A673 (cell line): ENCODE data around the gene VAV2. TPM values are rescaled to one million over a fixed set of nuclear protein-coding genes. Genes with fewer than 3 reads are reported as not detected.

Experiments used
- BruUV-seq: library from RNA; stranded (reverse); fragments of 400-500 nt; replicated peaks from 2 replicates; lab custom pipeline; 2021; lab: Mats Ljungman, UMichigan
- CTCF ChIA-PET: fragments of 300-600 bp; sonication (Branson Sonifier 250); formaldehyde crosslinking; loops from one replicate; lab custom pipeline; 2022; ENCODE audit warnings: antibody characterized with exemption; lab: Charles Lee
- POLR2A ChIA-PET: fragments of 300-600 bp; sonication (Branson Sonifier 250); formaldehyde crosslinking; loops from one replicate; lab custom pipeline; 2022; ENCODE audit warnings: antibody characterized with exemption; ENCODE audit not compliant: low non-redundant PET; lab: Charles Lee
- DNase-seq: peaks from one replicate; pipeline ENCODE4 v3.0.0-alpha.2; 2015; ENCODE audit warnings: low spot score
- H3K27ac ChIP-seq: fragments of 200-600 bp; sonication (generic); 2 replicates; pipeline ENCODE4 v1.5.1; 2016; ENCODE audit warnings: mixed run types, low read depth, mild to moderate bottlenecking, mixed read lengths, antibody characterized with exemption, low read length; ENCODE audit not compliant: poor library complexity, severe bottlenecking
- H3K27me3 ChIP-seq: fragments of 200-600 bp; sonication (generic); replicated peaks from 2 replicates; pipeline ENCODE4 v1.6.1; 2017; ENCODE audit warnings: mixed run types, low read depth, mild to moderate bottlenecking, mixed read lengths, antibody characterized with exemption, low read length; ENCODE audit not compliant: insufficient read depth, poor library complexity
- H3K36me3 ChIP-seq: fragments of 200-600 bp; sonication (generic); 2 replicates; pipeline ENCODE4 v1.6.1; 2016; ENCODE audit warnings: mixed run types, mild to moderate bottlenecking, mixed read lengths, antibody characterized with exemption, low read length; ENCODE audit not compliant: insufficient read depth, poor library complexity, severe bottlenecking
- H3K4me1 ChIP-seq: fragments of 200-600 bp; sonication (generic); 2 replicates; pipeline ENCODE4 v1.6.1; 2017; ENCODE audit warnings: mixed run types, mild to moderate bottlenecking, mixed read lengths, antibody characterized with exemption, low read length; ENCODE audit not compliant: insufficient read depth, poor library complexity, severe bottlenecking
- H3K4me3 ChIP-seq: fragments of 200-600 bp; sonication (generic); 2 replicates; pipeline ENCODE4 v1.5.1; 2016; ENCODE audit warnings: low read depth, mixed run types, mild to moderate bottlenecking, mixed read lengths, low read length; ENCODE audit not compliant: poor library complexity, severe bottlenecking
- H3K9me3 ChIP-seq: fragments of 200-600 bp; sonication (generic); 2 replicates; pipeline ENCODE4 v1.6.1; 2016; ENCODE audit warnings: mixed run types, low read depth, mild to moderate bottlenecking, mixed read lengths, antibody characterized with exemption, low read length; ENCODE audit not compliant: poor library complexity, severe bottlenecking
- EZH2 ChIP-seq: fragments of 200-600 bp; sonication (generic); IDR thresholded peaks from 2 replicates; pipeline ENCODE4 v1.6.1; 2017; ENCODE audit warnings: borderline replicate concordance, low read depth, mild to moderate bottlenecking, mixed read lengths, antibody characterized with exemption, low read length; ENCODE audit not compliant: poor library complexity, severe bottlenecking
- intact Hi-C: fragments of 100-400 bp; cut with micrococcal nuclease; formaldehyde crosslinking; loops from one replicate; pipeline ENCODE4 v1.10.0; 2022; ENCODE audit not compliant: unreplicated experiment
- total RNA-seq: library from RNA; stranded (reverse); gene quantifications from 2 replicates; pipeline ENCODE4 v1.2.3, GENCODE V29; 2021
- TF ChIP-seq, protein P1 (sequence below): fragments of 300-800, 200-600 bp; sonication (generic); conservative IDR thresholded peaks from 2 replicates; pipeline ENCODE4 v1.5.1; 2017; ENCODE audit warnings: low read depth, mild to moderate bottlenecking, antibody characterized with exemption, low read length, moderate library complexity, mixed read lengths

Gene VAV2
- total RNA-seq, 1 experiment from 2014 or later, result 16.4 TPM

DNA sequence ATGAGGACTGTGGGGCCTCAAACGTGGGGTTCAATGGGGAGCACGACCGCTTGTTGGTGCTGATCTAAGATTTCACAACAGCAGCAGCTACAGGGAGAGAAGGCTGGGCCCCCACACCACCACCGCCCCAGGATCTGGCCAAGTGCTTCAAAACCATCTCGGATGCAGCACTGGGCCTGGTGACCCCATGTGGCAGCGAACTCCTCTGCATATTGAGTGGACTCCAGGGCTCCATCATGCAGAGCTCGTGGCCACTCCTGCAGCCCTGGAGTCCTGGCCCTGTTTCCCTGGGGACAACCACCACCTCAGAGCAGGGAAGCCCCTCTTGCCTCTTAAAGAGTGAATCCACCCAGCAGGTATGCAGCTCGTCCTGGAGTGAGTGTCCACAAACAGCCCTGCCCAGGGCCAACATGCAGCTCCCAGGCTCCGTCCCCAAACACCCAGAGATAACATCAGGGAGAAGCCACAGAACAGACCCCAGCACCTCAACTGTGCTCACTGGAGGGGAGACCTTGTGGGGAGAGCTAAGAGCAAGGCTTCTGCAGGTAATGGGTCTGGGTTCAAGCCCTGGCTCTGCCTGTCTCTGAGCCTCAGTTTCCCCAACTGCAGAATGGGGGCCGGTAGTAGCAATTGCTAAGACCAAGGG lies 150.8 kb downstream of the VAV2 start:
- BruUV-seq, result no TSS peak
- CTCF ChIA-PET, result no interaction called here
- DNase-seq, result no peak
- intact Hi-C loops, result no loop called here
- H3K4me1 ChIP-seq, result peaks cover 20% of the 10 kb centered on the region
- no peaks in the 10 kb centered on the region for H3K36me3 ChIP-seq
- H3K27me3 ChIP-seq, result no peaks in the 10 kb centered on the region
- H3K27ac ChIP-seq, result no peak overlapping the region
- POLR2A ChIA-PET, result no interaction called here
- TF ChIP-seq, protein P1, sequence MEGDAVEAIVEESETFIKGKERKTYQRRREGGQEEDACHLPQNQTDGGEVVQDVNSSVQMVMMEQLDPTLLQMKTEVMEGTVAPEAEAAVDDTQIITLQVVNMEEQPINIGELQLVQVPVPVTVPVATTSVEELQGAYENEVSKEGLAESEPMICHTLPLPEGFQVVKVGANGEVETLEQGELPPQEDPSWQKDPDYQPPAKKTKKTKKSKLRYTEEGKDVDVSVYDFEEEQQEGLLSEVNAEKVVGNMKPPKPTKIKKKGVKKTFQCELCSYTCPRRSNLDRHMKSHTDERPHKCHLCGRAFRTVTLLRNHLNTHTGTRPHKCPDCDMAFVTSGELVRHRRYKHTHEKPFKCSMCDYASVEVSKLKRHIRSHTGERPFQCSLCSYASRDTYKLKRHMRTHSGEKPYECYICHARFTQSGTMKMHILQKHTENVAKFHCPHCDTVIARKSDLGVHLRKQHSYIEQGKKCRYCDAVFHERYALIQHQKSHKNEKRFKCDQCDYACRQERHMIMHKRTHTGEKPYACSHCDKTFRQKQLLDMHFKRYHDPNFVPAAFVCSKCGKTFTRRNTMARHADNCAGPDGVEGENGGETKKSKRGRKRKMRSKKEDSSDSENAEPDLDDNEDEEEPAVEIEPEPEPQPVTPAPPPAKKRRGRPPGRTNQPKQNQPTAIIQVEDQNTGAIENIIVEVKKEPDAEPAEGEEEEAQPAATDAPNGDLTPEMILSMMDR, result no peak
- no peak for TF ChIP-seq EZH2
- H3K4me3 ChIP-seq, result no peak overlapping the region
- no peaks in the 10 kb centered on the region for H3K9me3 ChIP-seq

DNA sequence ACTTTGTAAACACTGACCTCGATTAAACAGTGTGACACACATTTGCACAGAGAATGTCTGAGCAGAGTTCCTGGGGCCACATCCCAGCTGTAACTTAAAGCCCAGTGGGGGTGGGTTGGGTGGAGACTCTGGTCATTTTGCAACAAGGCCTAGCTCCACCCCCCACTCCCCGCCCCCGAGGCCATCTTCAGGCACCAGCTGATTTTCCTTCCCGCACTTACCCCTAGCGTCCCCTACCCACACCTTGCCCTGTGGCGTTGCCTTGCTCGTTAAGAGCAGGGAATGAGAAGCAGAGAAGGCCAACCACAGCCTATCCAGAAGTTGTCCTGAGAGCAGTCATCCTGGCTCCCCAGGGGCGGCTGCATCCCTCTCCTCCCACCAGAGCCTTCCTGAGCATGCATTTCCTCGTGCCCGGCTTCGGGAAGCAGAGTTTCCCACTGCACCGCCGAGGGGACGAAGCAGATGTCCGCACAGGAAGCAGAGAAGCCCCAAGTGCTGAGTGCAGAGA lies 152.2 kb downstream of the VAV2 start:
- no peaks in the 10 kb centered on the region for H3K9me3 ChIP-seq
- H3K4me1 ChIP-seq, result peaks cover 20% of the 10 kb centered on the region
- ChIA-PET CTCF (interaction anchor here (0.5 to 0.6 kb wide), 2 partner anchors 104 to 154 kb away, joined by 3 read pairs; no protein-coding TSS in a partner anchor), POLR2A (no interaction called here)
- intact Hi-C loops, result no loop called here
- H3K27me3 ChIP-seq, result no peaks in the 10 kb centered on the region
- no peak overlapping the region for H3K27ac ChIP-seq
- BruUV-seq, result no TSS peak
- no peak overlapping the region for H3K4me3 ChIP-seq
- TF ChIP-seq, protein P1, result no peak
- no peaks in the 10 kb centered on the region for H3K36me3 ChIP-seq
- no peak for DNase-seq

DNA sequence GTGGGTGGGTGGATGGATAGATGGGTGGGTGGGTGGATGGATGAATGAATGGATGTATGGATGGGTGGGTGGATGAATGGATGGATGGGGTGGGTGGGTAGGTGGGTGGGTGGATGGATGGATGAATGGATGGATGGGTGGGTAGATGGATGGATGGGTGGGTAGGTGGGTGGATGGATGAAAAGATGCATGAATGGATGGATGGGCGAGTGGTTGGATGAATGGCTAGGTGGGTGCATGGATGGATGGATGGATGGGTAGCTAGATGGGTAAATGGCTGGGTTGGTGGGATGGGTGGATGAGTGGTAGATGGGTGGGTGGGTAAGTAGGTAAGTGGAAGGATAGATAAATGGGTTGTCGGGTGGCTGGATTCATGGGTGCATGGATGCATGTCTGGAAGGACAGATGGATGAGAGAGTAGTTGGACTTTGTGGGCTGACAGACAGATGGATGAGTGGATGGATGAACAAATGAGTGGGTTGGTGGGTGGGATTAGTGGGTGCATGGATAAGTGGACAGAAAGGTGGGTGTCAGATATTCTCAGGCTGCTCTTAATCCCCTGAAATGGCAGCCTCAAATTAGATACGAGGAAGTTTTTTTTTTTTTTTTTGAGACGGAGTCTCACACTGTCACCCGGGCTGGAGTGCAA lies 153.1 kb downstream of the VAV2 start:
- H3K4me3 ChIP-seq, result no peak overlapping the region
- no TSS peak for BruUV-seq
- no peaks in the 10 kb centered on the region for H3K9me3 ChIP-seq
- H3K4me1 ChIP-seq, result peaks cover 20% of the 10 kb centered on the region
- H3K36me3 ChIP-seq, result no peaks in the 10 kb centered on the region
- no peak overlapping the region for H3K27ac ChIP-seq
- ChIA-PET POLR2A (no interaction called here), CTCF (no interaction called here)
- no peak for DNase-seq
- intact Hi-C loops, result no loop called here
- TF ChIP-seq EZH2, result no peak
- TF ChIP-seq, protein P1, result no peak
- H3K27me3 ChIP-seq, result no peaks in the 10 kb centered on the region
